GM21619 (cell line): ENCODE results near the gene RPS6KA4.

Experiments used
- ATAC-seq: cut with Tn5 transposase; IDR thresholded peaks from one replicate; pipeline ENCODE4 v1.9.1; 2021; ENCODE audit not compliant: unreplicated experiment

The RPS6KA4 gene

DNA sequence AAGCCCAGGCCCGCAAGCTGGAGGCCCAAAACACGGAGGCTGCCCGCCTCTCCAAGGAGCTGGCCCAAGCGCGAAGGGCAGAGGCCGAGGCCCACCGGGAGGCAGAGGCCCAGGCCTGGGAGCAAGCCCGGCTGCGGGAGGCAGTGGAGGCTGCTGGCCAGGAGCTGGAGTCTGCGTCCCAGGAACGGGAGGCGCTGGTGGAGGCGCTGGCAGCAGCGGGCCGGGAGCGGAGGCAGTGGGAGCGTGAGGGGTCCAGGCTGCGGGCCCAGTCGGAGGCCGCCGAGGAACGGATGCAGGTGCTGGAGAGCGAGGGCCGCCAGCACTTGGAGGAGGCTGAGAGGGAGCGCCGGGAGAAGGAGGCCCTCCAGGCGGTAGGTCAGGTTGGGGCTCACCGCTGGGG, 14.2 kb upstream of the RPS6KA4 start:
- no peak for ATAC-seq

DNA sequence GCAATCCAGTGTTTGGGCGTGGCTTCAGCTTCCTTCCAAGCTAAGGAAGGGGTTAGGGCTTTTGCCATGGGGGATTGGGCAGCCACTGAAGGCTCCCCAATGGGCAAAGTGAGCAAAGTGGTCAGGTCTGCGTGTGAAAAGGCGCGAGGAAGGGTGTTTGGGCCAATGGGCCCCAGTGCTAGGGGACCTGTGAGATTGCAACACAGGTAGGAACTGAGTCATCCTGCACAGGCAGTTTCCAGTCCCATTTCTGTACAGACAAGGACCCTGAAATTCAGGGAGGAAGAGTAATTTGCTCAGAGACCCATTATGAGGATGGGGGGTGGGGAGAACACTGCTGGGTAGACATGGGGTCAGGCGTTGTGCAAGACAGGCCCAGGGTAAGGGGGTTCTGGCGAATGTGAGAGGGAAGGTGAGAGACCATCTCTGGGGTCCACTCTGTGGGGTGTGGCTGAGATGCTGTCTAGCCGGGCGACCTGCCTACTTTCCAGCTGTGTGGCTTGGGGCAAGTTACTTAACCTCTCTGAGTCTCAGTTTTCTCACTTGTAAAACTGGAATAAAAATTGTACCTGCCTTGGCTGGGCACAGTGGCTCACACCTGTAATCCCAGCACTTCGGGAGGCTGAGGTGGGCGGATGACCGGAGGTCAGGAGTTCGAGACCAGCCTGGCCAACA, 11.6 kb upstream of the RPS6KA4 start:
- no peak for ATAC-seq

DNA sequence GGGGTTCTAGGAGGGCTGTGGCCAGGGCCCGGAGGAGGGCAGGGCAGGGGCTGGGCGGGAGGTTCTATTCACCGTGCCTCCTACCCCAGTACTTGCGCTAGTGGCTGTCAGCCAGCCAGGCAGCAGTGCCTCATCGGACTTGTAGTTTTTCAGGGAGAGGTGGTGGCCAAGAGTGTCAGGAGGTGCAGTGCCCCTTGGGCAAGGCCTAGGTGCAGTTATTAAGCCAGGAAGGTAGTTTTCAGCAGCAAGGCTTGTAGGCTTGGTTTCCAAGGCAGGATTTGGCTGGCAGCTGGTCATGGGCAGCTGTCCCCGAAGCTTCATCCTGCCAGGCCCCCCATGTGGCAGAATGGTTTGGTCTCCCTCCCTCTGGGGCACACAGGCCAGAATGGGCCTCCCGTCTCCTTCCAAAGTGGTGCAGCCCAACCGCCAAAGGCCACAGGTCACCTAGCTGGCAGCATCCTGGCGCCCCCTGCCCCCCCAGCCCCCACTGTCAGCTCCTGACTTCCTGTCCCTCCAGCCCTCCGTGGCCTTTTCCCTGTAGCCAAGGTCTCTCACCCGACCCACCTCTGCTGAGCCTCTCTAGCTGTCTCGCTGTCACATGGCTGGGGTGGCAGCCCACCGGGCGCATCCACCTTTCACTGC, 10.5 kb upstream of the RPS6KA4 start:
- no peak for ATAC-seq

DNA sequence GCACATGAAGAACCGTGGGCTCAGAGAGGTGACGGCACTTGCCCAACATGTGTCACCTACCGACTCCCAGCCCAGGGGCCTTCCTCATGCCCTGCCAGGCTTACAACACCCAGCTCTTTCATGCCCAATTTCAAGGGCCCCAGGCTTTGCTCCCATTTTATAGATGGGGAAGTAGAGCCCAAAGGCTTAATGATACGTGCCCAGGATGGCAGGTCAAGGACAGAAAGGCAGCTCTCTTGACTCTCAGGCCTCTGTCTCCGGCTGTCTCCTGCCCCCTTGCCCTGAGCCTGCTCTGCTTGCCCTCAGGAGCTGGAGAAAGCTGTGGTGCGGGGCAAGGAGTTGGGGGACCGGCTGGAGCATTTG, 10.0 kb upstream of the RPS6KA4 start:
- no peak for ATAC-seq

DNA sequence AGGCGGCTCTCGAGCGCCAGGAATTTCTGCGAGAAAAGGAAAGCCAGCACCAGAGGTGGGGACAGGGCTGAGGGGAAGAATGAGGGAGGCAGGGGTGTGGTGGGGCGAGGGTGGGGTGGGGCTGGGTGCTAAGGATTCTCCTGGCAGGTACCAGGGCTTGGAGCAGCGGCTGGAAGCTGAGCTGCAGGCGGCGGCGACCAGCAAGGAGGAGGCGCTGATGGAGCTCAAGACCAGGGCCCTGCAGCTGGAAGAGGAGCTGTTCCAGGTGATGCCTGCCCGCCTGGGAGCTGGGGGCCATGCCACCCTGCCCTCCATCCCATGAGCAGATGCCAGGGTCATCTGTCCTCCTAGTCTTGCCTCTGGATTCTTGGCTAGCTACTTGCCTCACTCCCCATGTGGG, 9.6 kb upstream of the RPS6KA4 start:
- ATAC-seq: no peak

DNA sequence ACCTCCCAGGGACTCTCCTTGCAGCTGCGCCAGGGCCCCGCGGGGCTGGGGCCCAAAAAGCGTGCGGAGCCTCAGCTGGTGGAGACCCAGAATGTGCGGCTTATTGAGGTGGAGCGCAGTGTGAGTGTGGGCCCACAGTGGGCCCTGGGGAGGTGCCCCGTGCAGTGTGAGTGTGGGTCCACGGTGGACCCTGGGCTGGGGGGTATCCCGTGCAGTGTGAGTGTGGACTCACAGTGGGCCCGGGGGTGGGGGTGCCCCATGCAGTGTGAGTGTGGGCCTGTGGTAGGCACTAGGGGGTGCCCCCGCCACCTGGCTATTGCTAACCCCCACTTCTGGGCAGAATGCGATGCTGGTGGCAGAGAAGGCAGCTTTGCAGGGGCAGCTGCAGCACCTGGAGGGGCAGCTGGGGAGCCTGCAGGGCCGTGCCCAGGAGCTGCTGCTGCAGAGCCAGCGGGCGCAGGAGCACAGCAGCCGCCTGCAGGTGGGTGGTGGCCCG, 7.8 kb upstream of the RPS6KA4 start:
- ATAC-seq: no peak

DNA sequence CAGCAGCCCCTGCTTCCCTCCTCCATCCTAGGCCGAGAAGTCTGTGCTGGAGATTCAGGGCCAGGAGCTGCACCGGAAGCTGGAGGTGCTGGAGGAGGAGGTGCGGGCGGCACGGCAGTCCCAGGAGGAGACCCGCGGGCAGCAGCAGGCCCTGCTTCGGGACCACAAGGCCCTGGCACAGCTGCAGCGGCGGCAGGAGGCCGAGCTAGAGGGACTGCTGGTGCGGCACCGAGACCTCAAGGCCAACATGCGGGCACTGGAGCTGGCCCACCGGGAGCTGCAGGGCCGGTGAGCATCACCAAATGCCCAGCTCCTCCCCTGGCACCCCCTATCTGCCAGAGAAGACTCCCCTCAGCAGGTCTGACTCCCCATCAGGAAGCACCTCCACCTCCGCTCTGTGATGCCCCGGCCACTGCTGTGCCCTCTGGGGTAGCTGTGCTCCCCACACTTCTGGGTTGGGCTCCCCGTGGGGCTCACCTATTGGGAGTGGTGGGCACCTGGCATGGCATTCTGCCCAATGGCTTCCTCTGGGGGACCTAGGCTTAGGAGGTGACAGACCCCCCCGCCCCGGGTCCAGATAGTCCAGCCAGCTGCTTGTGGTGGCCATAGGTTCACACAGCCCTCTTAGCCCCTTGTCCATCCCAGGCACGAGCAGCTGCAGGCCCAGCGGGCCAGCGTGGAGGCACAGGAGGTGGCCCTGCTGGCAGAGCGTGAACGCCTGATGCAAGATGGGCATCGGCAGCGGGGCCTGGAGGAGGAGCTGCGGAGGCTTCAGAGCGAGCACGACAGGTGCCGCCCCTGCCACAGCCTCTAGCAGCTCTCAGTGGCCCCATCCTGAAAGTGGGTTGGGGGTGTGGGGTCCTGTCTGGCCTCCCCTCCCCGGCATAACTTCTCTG, 6.6 kb upstream of the RPS6KA4 start:
- ATAC-seq: no peak

DNA sequence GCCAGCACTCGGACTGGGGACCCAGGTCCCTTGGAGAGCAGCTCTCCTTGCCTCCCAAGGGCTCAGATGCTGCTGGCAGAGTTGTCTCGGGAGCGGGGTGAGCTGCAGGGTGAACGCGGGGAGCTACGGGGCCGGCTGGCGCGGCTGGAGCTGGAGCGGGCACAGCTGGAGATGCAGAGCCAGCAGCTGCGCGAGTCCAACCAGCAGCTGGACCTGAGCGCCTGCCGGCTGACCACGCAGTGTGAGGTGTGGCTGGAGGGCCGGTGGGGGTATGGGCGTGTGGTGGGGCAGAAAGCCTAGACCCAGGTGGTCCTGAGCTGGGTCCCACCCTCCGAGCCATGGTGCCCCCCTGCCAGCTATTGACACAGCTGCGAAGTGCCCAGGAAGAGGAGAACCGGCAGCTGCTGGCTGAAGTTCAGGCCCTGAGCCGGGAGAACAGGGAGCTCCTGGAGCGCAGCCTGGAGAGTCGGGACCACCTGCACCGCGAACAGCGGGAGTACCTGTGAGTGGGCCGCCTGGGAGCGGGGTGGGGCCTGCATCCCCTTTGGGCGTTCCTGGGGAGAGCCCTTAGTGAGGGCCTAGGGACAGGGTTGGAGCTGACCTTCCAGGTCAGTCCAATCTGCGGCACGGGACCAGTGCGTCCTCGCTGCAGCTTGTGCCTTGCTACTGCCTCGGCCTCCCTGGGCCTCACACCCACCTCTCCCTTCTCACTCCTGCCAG, 5.8 kb upstream of the RPS6KA4 start:
- no peak for ATAC-seq

DNA sequence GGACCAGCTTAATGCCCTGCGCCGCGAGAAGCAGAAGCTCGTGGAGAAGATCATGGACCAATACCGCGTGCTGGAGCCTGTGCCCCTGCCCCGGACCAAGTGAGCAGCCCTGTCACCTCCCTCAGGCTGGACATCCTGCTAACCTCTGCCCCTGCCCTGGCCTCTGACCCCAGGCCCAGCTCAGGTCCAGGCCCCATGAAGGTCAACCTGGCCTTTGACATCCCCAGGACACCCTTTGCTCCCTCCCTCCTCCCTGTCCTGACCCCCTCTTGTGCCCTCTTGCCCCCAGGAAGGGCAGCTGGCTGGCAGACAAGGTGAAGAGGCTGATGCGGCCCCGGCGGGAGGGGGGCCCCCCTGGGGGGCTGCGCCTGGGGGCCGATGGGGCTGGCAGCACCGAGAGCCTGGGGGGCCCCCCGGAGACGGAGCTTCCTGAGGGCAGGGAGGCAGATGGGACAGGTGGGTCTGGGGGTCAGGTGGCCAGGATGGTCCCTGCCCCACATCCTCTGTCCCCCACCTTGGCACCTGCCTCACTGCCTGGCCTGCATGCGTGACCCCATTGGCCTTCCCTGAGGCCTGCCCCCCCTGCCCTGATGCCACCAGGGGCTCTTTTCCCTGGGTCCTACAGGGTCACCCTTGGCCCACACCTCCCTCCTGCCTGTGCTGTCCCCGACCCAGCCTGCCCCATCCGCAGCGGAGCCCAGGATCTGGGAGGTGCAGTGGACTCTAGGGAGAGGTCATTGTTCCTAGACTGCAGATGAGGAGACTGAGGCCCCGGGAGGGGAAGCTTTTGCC, 5.1 kb upstream of the RPS6KA4 start:
- no peak for ATAC-seq

DNA sequence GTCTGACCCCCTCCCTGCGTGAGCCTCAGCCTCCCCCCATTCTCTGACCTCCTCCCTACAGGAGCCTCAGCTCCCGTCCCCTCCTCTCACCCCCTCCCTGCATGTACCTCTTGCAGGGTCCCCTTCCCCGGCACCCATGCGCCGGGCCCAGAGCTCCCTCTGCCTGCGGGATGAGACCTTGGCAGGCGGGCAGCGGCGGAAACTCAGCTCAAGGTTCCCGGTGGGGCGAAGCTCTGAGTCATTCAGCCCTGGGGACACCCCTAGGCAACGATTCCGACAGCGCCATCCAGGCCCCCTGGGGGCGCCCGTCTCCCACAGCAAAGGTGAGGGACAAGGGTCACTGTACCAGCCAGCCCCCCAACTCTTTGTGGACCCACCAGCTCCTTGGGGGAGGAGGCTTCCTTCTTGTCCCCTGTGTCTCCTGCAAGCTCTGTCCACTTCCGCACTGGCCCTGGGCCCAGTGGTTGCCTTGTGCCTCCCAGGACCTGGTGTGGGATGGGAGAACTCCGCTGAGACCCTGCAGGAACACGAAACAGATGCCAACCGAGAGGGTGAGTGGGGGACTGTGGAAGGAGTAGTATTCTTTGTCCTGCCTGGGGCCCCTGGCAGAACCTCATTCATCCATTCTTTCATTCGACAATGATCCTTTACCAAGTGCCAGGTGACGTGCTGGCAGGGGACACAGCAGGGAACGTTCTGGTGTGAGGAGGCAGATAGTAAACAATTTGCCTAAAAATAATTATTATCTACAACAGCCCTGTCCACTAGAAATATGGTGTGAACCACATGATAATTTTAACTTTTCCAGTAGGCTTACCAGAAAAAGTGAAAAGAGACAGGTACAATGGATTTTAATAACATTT, 3.7 kb upstream of the RPS6KA4 start:
- ATAC-seq: no peak

DNA sequence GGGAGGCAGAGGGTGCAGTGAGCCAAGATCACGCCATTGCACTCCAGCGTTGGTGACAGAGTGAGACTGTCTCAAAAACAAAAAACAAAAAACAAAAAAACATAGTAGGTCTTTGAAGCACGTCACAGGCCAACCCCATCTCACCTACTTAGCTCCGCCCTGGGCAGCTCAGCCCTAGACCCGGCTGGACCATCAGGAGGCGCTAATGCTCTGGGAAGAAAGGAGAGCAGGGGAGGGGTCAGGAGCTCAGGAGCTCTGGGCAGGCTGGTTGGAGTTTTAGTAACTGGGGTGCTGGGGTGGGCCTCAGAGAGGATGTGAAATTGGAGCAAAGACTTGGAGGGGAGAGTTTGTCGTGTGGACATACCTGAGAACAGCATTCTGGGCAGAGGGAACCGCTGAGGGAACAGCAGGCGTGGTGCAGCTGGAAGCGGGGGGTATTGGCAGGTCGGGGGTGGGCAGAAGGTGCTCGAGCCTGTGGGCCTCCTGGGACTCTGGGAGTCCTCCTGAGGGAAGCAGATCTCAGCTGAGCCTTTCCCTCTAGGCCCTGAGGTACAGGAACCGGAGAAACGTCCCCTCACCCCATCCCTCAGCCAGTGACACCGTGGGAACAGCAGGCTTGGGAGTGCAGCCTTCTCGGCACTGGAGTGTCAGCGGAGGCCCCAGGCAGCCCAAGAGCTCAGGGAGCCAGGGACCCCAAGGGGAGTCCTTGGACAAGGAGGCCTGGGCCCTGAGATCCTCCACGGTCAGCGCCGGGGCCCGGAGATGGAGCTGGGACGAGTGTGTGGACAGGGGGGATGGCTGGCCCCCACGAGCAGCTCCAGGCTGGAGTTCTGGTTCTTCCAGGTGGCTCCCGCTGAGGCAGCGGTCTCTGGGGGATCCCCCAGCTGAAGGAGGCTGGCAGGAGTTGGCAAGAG, 2.2 kb upstream of the RPS6KA4 start:
- ATAC-seq: no peak

DNA sequence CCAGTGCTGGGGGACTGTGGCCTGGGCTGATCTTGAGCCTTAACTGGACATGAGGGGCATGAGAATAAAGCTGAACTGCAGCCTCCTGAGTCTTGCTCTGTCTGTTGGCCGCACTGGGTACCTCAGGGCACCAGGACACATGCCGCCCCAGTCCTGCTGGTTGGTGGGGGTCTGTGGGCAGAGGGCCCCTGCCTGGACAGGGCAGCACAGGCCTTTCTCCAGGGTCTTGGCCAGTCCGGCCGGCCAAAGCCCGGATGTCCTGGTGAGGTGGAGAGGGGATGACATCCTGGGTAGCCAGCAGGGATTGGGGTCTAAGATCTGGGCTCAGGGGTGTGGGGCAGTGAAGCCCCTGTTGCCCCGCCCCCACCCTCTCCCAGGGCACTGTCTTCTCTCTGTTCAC, 1.5 kb upstream of the RPS6KA4 start:
- ATAC-seq: no peak

DNA sequence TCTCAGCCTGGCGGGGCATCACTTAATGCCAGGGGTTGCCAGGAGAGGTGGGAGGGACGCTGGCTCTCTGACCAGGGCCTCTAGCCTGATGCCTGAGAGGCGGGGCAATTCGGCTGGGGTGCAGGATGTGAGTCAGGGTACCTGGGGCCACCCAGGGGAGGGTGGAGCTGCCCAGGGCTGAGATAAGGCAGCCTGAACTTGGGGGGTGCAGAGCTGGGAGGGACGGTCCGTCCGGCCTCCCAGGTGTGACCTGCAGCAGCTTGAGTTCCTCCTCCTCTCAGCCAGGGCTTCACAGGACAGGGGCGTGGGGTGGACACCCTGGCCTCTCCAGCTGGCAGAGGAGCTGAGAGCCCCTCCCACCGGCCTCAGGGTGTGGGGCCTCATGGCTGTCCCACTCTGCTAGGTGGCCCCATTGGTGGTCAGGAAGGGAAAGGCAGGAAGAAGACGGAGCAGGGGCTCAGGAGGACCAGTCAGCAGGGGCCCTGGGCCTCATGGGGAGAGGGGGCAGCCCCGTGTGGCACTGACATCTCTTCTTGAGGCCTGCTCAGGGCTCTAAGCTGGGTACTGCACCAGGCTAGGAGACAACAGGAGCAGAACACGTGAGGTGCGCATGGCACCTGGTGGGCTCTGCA, 942 bp upstream of the RPS6KA4 start:
- ATAC-seq: no peak

DNA sequence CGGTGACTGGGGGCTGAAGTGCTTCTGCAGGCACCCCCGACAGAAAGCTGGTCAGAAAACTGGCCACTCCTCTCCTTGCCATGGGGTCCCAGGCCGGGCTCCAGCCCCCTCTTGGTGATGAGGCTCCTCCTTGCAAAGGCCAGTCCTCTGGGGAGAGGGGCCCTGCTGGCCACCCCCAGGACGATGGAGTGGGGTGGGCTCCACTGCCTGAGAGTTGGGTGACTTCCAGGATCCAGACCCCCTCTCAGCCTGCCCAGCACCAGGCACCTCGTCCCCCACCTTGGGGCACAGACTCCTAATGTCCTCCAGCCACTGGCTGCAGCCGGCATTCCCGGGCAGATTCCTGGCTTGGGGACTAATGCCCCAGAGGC, 441 bp upstream of the RPS6KA4 start:
- no peak for ATAC-seq

DNA sequence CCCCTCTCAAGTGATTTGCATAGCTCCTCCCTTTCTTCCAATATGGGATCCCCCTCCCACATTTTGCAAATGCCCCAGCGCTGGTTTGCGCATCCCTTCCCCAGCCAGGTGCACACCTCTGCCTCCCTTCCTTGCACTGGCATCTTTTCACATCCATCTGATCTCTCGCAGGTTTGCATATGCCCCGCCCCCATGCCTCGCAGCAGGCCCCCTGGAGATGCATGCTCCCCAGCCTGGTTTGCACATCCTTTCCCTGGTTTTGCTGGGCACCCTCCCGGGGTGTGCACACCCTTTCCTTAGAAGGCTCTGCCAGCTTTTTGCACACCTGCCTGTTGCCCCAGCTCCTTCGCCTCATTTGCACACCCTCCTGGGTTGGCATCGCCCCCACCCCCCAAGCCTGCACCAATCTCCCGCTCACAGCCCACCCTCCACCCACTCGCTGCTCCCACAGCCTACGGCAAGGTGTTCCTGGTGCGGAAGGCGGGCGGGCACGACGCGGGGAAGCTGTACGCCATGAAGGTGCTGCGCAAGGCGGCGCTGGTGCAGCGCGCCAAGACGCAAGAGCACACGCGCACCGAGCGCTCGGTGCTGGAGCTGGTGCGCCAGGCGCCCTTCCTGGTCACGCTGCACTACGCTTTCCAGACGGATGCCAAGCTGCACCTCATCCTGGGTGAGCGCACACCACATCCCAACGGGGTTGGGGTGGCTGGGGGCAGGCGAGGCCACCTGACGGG, 917 bp downstream of the RPS6KA4 start:
- ATAC-seq: no peak

DNA sequence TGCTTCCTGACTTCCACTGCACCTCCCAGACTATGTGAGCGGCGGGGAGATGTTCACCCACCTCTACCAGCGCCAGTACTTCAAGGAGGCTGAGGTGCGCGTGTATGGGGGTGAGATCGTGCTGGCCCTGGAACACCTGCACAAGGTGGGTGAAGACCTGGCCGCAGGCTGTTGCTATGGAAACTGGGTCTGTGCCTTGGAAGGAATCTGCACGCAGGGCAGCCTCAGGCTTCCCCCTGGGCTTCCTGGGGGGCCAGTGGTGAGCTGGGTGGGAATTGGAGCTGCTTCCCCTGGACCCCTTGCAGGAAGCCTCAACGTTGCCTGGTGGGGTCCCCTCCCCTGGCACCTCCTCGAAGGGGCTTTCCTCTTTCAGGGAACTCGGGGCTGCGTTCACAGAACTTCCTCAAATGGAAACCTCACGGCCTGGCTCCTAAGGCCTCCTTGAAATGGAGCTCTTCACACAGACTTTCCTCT, 1.5 kb downstream of the RPS6KA4 start:
- no peak for ATAC-seq

DNA sequence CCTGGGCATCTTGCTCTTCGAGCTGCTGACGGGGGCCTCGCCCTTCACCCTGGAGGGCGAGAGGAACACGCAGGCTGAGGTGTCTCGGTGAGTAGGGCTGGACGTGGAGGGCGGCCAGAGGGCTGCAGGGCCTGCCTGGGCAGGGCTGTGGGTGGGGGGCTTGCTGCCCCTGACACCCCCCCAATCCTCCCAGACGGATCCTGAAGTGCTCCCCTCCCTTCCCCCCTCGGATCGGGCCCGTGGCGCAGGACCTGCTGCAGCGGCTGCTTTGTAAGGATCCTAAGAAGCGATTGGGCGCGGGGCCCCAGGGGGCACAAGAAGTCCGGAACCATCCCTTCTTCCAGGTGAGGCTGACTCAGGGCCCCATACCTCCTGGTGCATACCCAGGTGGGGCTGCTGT, 2.7 kb downstream of the RPS6KA4 start:
- no peak for ATAC-seq
